HUDEP-2 (cell line): ENCODE data around the gene GOLPH3.
"Not testable (repeated sequence)": the region's sequence is repeated elsewhere in the genome, so short reads cannot be mapped to it uniquely, and the experiment has no call there.

Source experiments
- DNase-seq, 76 experiments: peaks; one replicate each; lab custom pipeline; 2025; ENCODE audit not compliant: unreplicated experiment in 76 of 76; lab: John Stamatoyannopoulos, UW

The GOLPH3 gene

GRCh38 chr5:32174011-32174870 is at the start of gene GOLPH3:
Gene GOLPH3 (minus strand): TSS chr5:32174319. CDS start chr5:32174034, 285 bp downstream.
- peak in 74 of 76 experiments; percentile 33 to 89 (median 75) for DNase-seq

- DNase-seq, result no peak
These were observed 48.8 kb upstream of the GOLPH3 start for GRCh38 chr5:32222723-32223470.

- peak in 3 of 76 experiments; percentile 2 to 23 (median 11) for DNase-seq
These were observed 43.8 kb upstream of the GOLPH3 start for GRCh38 chr5:32217886-32218396.

DNA sequence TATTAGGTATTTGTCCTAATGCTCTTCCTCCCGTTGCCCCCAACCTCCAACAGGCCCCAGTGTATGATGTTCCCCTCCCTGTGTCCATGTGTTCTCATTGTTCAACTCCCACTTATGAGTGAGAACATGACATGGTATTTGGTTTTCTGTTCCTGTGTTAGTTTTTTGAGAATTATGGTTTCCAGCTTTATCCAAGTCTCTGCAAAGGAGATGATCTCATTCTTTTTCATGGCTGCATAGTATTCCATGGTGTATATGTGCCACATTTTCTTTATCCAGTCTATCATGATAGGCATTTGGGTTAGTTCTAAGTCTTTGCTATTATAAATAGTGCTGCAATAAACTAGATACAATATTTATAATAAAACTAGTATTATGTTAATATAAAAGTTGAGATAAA is 40.2 kb upstream of the GOLPH3 start:
- DNase-seq, result not testable (repeated sequence)

GRCh38 chr5:32210151-32210550 is 36.0 kb upstream of the GOLPH3 start:
- DNase-seq, result no peak

GRCh38 chr5:32208837-32209236 is 34.7 kb upstream of the GOLPH3 start:
- not testable (repeated sequence) for DNase-seq

DNA sequence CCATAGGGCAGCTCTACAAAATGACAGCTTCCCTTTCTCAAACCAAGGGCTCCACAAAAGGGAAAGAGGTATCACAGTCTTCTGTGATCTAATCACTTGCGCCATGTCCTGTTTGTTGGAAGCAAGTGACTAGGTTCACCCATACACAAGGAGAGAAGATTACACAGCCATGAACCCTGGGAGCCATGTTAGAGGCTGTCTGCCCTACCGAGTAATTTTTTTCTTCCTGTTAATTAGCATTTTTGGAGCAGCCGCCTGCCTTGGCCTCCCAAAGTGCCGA is 33.2 kb upstream of the GOLPH3 start:
- DNase-seq, result no peak

DNA sequence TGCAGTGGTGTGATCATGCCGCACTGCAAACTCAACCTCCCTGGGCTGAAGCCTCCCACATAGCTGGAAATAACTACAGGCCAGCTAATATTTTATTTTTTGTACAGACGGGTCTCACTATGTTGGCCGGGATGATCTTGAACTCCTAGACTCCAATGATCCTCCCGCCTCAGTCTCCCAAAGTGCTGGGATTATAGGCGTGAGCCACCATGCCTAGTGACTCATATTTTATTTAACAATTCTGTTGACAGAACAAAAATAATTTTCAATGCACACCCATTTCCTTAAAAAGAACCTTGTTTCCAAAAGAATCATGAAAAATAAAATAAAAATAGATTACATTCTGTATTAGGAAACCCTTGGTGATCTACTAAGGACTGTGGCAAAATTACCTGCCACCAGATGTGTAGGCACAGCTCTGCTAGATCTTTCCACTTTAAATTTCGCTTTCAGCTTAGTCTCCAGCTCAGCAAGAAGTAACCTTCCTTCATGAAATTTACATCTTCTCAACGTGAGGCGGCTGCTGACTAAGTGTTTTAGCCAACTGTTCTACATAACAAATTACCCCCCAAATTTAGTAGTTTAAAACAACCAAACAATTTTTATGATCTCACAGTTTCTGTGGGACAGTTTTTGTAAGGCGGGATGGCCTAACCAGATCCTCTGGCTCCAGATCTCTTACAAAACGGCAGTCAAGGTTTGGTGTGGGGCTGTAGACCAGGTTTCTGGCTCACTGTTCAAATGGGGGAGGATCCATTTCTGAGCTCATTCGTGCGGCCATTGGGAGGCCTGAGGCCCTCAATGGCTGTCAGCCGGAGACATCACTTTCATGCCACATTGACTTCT is 32.6 kb upstream of the GOLPH3 start:
- no peak for DNase-seq

GRCh38 chr5:32206053-32206452 is 31.9 kb upstream of the GOLPH3 start:
- DNase-seq, result no peak

DNA sequence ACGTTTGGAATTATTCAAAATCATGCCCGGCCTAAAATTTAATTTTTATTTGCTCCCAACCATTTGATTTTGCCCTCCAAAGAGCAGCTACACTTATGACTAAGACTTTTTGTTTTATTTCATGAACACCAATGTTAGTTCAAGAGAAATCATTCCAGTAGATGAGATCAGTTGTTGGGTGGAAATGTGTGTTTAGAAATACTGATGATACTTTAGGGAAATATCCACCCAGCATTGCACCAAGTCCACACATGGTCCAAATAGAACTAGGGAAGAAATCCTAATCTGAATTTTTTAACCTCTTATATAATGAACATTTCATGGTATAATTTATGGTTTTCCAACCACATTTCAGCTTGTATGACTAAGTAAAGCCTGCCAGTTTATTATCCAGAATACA is 28.3 kb upstream of the GOLPH3 start:
- no peak for DNase-seq

- DNase-seq, result no peak
These were observed 27.1 kb upstream of the GOLPH3 start for GRCh38 chr5:32201122-32201753.

DNA sequence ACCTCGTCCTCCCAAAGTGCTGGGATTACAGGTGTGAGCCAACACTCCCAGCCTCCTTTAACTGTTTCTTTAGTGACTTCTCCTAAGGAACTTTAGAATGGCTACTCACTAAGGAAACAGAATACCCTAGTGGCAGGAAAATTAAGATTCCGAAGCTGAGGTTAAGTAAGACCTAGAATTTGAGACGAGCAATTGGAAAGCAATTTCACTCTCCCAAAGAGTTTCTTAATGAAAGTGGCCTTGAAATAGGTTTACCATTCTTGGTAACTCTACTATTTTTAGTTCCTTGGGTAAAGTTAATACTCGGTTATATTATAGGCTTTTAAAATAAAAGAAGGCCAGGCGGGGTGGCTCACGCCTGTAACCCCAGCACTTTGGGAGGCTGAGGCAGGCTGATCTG is 22.9 kb upstream of the GOLPH3 start:
- DNase-seq, result no peak

DNA sequence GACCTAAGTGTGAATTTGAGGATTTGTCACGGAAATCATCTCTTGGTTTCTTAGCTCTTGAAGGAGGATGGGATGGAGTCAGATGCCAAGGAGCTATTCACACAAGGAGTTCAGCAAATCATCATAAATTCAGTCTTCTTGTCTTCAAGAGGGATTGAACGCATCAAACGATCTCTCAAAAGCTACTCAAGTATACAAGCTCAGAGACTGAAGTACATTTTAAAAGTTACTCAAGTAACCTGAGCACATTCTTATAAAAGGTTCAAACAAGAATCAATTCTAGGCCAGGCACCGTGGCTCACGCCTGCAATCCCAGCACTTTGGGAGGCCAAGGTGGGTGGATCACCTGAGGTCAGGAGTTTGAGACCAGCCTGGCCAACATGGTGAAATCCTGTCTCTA is 21.1 kb upstream of the GOLPH3 start:
- no peak for DNase-seq

DNA sequence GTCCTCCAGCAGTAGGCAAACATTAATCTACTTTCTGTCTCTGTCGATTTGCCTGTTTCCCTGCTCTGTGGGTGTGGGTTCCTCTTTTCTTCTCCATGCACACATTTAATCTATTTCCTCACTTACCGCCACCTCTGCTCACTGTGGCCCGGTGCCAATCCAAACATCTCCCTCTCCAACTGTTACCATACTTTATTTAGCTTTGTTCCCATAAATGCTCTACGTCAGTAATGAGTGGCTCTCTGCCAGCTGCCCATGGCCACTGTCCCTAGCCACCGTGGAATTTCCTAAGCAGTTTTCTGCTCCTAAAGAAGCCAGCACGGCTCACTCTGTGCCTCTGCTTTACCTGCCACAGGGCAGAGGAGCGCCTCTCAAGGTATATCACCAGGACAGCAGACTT is 19.5 kb upstream of the GOLPH3 start:
- DNase-seq, result peak in 10 of 76 experiments; percentile 3 to 38 (median 18)

- DNase-seq, result no peak
These were observed 16.0 kb upstream of the GOLPH3 start for GRCh38 chr5:32190095-32190494.

GRCh38 chr5:32187675-32188074 is 13.6 kb upstream of the GOLPH3 start:
- DNase-seq, result no peak

DNA sequence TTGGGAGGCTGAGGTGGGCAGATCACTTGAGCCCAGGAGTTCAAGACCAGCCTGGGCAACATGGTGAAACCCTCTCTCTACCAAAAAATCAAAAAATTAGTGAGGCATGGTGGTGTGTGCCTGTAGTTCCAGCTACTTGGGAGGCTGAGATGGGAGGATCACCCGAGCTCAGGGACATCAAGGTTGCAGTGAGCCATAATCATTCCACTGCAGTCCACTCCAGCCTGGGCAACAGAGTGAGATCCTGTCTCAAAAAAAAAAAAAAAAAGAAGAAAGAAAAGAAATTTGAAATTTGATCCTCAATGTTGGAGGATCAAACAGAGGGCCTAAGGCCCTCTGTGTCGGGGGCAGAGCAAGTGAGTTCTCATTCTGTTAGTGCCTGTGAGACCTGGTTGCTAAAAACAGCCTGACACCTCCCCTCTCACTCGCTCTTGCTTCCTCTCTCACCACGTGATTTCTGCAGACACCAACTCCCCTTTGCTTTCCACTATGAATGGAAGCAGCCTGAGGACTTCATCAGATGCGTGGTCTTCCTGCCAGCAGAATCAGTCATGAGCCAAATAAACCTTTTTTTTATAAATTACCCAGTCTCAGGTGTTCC is 8.4 kb upstream of the GOLPH3 start:
- DNase-seq, result no peak

- peak in 32 of 76 experiments; percentile 2 to 47 (median 21) for DNase-seq
These were observed 680 bp downstream of the GOLPH3 start for GRCh38 chr5:32173267-32174010.

DNA sequence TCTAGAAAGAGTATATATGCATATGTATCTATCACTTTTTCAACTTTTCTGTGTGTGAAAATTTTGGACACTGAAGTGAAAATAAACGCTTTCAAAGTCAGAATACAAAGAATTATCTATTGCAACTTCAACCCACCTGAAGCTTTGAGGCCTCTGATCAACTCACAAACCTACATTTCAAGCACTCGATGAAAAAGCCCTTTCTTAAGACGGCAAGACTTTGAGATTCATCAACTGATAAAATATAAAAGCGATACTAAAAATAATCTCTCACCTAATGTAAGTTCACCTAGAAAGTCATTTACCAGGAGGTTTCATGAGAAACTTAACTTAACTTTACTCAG is 1.2 kb downstream of the GOLPH3 start:
- peak in 1 of 76 experiments; percentile 40 for DNase-seq
